Stomach (tissue), 4 donors: Measurements from ENCODE around the gene ZGPAT.

Experiments used
- POLR2AphosphoS5 ChIP-seq, 3 donors: sonication (generic); formaldehyde crosslinking; IDR thresholded peaks; one replicate each; pipeline ENCODE4 v1.6.1; 2016; ENCODE audit warnings: antibody characterized with exemption in 3 of 3
- TF ChIP-seq, protein P1 (sequence below), 7 experiments: fragments of 450-650 bp in 4 of 7; fragments of 200-600 bp in 3 of 7; sonication (generic) in 3 of 7; IDR thresholded peaks; one replicate each; pipeline ENCODE4 v1.5.1; 2016 to 2019; ENCODE audit warnings: antibody characterized with exemption in 7 of 7, control low read depth in 2 of 7, mild to moderate bottlenecking in 1 of 7

DNA sequence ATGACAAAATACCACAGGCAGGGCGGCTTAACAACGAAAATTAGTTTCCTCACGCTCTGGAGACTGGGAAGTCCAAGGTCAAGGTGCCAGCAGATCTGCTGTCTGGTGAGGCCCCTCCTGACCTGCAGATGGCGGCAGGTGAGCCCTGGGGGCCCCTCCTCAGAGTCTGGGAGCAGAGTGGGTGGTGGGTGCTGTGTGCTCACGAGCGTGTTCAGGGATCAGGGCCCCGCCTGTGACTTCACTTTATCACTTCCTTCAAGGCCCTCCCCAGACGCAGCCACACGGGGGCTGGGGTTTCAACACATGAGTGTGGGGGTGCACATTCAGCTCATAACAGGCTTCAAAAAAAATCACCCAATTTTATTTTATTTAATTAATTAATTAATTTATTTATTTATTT is 71.0 kb downstream of the ZGPAT start:
- TF ChIP-seq, protein P1, sequence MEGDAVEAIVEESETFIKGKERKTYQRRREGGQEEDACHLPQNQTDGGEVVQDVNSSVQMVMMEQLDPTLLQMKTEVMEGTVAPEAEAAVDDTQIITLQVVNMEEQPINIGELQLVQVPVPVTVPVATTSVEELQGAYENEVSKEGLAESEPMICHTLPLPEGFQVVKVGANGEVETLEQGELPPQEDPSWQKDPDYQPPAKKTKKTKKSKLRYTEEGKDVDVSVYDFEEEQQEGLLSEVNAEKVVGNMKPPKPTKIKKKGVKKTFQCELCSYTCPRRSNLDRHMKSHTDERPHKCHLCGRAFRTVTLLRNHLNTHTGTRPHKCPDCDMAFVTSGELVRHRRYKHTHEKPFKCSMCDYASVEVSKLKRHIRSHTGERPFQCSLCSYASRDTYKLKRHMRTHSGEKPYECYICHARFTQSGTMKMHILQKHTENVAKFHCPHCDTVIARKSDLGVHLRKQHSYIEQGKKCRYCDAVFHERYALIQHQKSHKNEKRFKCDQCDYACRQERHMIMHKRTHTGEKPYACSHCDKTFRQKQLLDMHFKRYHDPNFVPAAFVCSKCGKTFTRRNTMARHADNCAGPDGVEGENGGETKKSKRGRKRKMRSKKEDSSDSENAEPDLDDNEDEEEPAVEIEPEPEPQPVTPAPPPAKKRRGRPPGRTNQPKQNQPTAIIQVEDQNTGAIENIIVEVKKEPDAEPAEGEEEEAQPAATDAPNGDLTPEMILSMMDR (IDR thresholded peaks at IDR 0.05), result no peak
- TF ChIP-seq POLR2AphosphoS5 (IDR thresholded peaks at IDR 0.05), result no peak
